Smooth muscle cell (in vitro differentiated cells): ENCODE data around the gene CLPX. TPM values are rescaled to one million over a fixed set of nuclear protein-coding genes. Genes with fewer than 3 reads are reported as not detected.
A peak's percentile ranks its signal among the peaks of the same experiment; 100 is the strongest.
"Not testable (repeated sequence)": the region's sequence is repeated elsewhere in the genome, so short reads cannot be mapped to it uniquely, and the experiment has no call there.

ENCODE experiments used
- DNase-seq: peaks from one replicate; lab custom pipeline; 2025; ENCODE audit not compliant: unreplicated experiment; lab: John Stamatoyannopoulos, UW
- H2AFZ ChIP-seq: fragments of 200-600 bp; sonication (generic); 2 replicates; pipeline ENCODE4 v1.6.0; 2016; ENCODE audit warnings: antibody characterized with exemption, low read depth, mild to moderate bottlenecking
- H3F3A ChIP-seq: fragments of 200-600 bp; sonication (generic); 2 replicates; pipeline ENCODE4 v1.6.0; 2017; ENCODE audit warnings: antibody characterized with exemption, low read depth
- H3K27ac ChIP-seq: fragments of 200-600 bp; sonication (generic); 2 replicates; pipeline ENCODE4 v1.5.1; 2016; ENCODE audit warnings: low read depth, mild to moderate bottlenecking
- H3K27me3 ChIP-seq: fragments of 200-600 bp; sonication (generic); 2 replicates; pipeline ENCODE4 v1.6.1; 2016; ENCODE audit warnings: low read depth, mild to moderate bottlenecking
- H3K36me3 ChIP-seq: fragments of 200-600 bp; sonication (generic); 2 replicates; pipeline ENCODE4 v1.5.1; 2016; ENCODE audit warnings: low read depth
- H3K4me1 ChIP-seq: fragments of 200-600 bp; sonication (generic); 2 replicates; pipeline ENCODE4 v1.5.1; 2016; ENCODE audit warnings: low read depth
- H3K4me2 ChIP-seq: fragments of 200-600 bp; sonication (generic); 2 replicates; pipeline ENCODE4 v1.6.0; 2016; ENCODE audit warnings: mild to moderate bottlenecking
- H3K4me3 ChIP-seq: fragments of 200-600 bp; sonication (generic); 2 replicates; pipeline ENCODE4 v1.5.1; 2016; ENCODE audit warnings: mild to moderate bottlenecking
- H3K79me2 ChIP-seq: fragments of 200-600 bp; sonication (generic); 2 replicates; pipeline ENCODE4 v1.6.0; 2016; ENCODE audit warnings: low read depth, mild to moderate bottlenecking
- H3K9ac ChIP-seq: fragments of 200-600 bp; sonication (generic); 2 replicates; pipeline ENCODE4 v1.6.0; 2016; ENCODE audit warnings: low read depth
- H3K9me3 ChIP-seq: fragments of 200-600 bp; sonication (generic); replicated peaks from 2 replicates; pipeline ENCODE4 v1.5.1; 2016; ENCODE audit warnings: low read depth
- H4K20me1 ChIP-seq: fragments of 200-600 bp; sonication (generic); 2 replicates; pipeline ENCODE4 v1.6.0; 2016; ENCODE audit warnings: low read depth
- CTCF ChIP-seq: fragments of 200-600 bp; sonication (generic); IDR thresholded peaks from 2 replicates; pipeline ENCODE4 v1.5.1; 2017; ENCODE audit warnings: borderline replicate concordance, mild to moderate bottlenecking, antibody characterized with exemption; ENCODE audit not compliant: insufficient read depth, poor library complexity, severe bottlenecking
- WGBS: methylation state at CpG from one replicate; pipeline ENCODE4 v1.1.7; 2016; ENCODE audit warnings: low lambda C conversion rate; 5-methylcytosine and 5-hydroxymethylcytosine counted together
- polyA plus RNA-seq: library from polyadenylated mRNA; unstranded; fragments of >200 nt; fragmentation: Nextera tagmentation; extraction: Ambion mirVana; gene quantifications from 2 replicates; pipeline ENCODE4 v1.2.1, GENCODE V29; 2016
- total RNA-seq: library from RNA; depleted of rRNA; stranded (reverse); fragments of >200 nt; gene quantifications from 2 replicates; pipeline ENCODE4 v1.2.3, GENCODE V29; 2014

The CLPX gene
- total and polyA plus RNA-seq, 2 experiments from 2014 or later, result 21.8 to 34.8 TPM

- 26% methylated on average over 48 of the region's 75 CpGs for WGBS
- no peaks in the 10 kb centered on the region for H3F3A ChIP-seq
Observed at GRCh38 chr15:65101891-65102708, 83.0 kb downstream of the CLPX start.

GRCh38 chr15:65101411-65101890 is 83.7 kb downstream of the CLPX start:
- H3K27me3 ChIP-seq, result no peaks in the 10 kb centered on the region
- peak; percentile 82 for TF ChIP-seq CTCF
- H3K36me3 ChIP-seq, result peaks cover 4% of the 10 kb centered on the region
- no peak overlapping the region for H3K9ac ChIP-seq
- H3K4me3 ChIP-seq, result peak overlapping the region; percentile 24
- H3F3A ChIP-seq, result no peaks in the 10 kb centered on the region
- H4K20me1 ChIP-seq, result no peaks in the 10 kb centered on the region
- DNase-seq, result peak; percentile 17
- no peaks in the 10 kb centered on the region for H3K79me2 ChIP-seq
- no peaks in the 10 kb centered on the region for H3K4me1 ChIP-seq
- WGBS, result 38% methylated on average over 9 of the region's 9 CpGs
- no peak overlapping the region for H2AFZ ChIP-seq
- H3K27ac ChIP-seq, result no peak overlapping the region
- peak overlapping the region; percentile 80 for H3K4me2 ChIP-seq
- no peaks in the 10 kb centered on the region for H3K9me3 ChIP-seq

More at GRCh38 chr15:65101891-65102708, 83.0 kb downstream of the CLPX start:
- Histone ChIP-seq H3K79me2 (no peaks in the 10 kb centered on the region), H2AFZ (no peak overlapping the region), H3K27ac (no peak overlapping the region), H3K27me3 (no peaks in the 10 kb centered on the region), H3K9me3 (no peaks in the 10 kb centered on the region), H3K4me2 (peak overlapping the region; percentile 80), H3K4me1 (no peaks in the 10 kb centered on the region), H4K20me1 (no peaks in the 10 kb centered on the region), H3K9ac (no peak overlapping the region), H3K36me3 (peaks cover 4% of the 10 kb centered on the region), H3K4me3 (peak overlapping the region; percentile 24)
- TF ChIP-seq CTCF, result no peak
- DNase-seq, result no peak

- H3F3A ChIP-seq, result no peaks in the 10 kb centered on the region
- peaks cover 4% of the 10 kb centered on the region for H3K36me3 ChIP-seq
- H3K4me2 ChIP-seq, result no peak overlapping the region
- H3K9me3 ChIP-seq, result no peaks in the 10 kb centered on the region
- no peaks in the 10 kb centered on the region for H4K20me1 ChIP-seq
- H3K27ac ChIP-seq, result no peak overlapping the region
- 94% methylated on average over 7 of the region's 7 CpGs for WGBS
- no peak overlapping the region for H3K4me3 ChIP-seq
- H3K27me3 ChIP-seq, result no peaks in the 10 kb centered on the region
- no peak overlapping the region for H2AFZ ChIP-seq
- H3K4me1 ChIP-seq, result no peaks in the 10 kb centered on the region
- H3K9ac ChIP-seq, result no peak overlapping the region
- DNase-seq, result no peak
- H3K79me2 ChIP-seq, result no peaks in the 10 kb centered on the region
- TF ChIP-seq CTCF, result no peak
Observed at GRCh38 chr15:65100442-65100841, 84.7 kb downstream of the CLPX start.

- not testable (repeated sequence) for H3K27me3 ChIP-seq, H3K27ac ChIP-seq, H4K20me1 ChIP-seq, H3F3A ChIP-seq, DNase-seq, H2AFZ ChIP-seq, H3K4me3 ChIP-seq, H3K36me3 ChIP-seq, H3K79me2 ChIP-seq, H3K9me3 ChIP-seq, H3K4me1 ChIP-seq, H3K9ac ChIP-seq, H3K4me2 ChIP-seq
- WGBS, result 97% methylated on average over 10 of the region's 10 CpGs
Observed at GRCh38 chr15:65099801-65100200, 85.3 kb downstream of the CLPX start.
